Femur (tissue), 1 donor: ENCODE results near the gene LIF.

Experiments
- DNase-seq: peaks from one replicate; pipeline ENCODE4 v3.0.0-alpha.2; 2017

LIF gene

DNA sequence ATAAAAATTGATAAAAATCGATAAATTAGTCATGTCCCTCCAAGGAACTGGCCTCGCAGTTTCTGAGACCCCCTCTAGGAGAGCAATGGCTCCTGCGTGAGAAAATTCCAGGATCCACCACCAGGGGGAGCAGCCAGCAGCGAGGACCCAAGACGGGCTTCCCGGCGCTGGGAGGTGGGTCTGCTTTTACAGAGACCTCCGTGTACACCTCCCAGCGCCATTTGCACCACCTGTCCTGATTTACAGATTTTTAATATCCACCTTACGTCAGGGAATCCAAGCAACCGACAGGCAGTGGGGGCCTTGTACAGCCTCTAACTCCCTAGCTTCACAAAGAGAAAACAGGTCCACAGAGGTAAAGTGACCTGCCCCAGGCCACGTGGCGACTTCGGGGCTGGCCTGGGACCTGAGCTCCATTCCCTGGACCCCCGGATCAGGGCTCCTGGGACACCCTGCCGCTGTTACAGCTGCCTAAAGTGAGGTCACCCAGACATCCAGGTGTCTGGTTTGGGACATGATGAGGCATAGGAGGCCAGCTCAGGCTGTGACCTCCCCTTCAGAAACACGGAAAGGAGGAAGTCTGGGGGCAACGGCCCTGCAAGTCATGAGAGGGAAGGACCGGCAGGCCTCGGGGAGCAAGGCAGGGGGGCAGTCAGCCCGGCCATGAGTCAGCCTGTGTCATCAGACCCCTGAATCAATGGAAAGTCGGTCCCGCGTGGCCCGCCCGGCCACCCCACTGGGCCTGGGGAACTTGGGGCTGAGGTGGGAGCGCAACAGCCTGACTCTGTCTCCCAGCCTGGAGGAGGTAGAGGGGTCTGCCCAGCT is 16.6 kb upstream of the LIF start:
- peak; percentile 85 for DNase-seq

DNA sequence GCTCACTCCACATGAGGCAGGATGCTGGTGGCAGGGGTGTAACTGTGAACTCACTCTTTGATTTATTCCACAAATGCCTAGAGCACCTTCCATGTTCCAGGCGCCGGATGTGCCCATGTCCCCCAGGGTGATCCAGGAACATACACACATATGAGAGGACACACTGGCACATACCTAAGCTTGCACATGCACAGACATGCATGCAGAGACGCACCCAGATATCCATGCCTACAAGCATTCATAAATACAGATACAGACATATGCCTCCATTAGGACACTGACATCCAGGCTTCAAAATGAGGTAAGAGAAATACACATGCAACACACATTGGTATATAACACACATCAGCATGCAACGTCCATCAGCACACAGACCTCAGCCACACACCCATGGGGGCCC is 15.6 kb upstream of the LIF start:
- no peak for DNase-seq

DNA sequence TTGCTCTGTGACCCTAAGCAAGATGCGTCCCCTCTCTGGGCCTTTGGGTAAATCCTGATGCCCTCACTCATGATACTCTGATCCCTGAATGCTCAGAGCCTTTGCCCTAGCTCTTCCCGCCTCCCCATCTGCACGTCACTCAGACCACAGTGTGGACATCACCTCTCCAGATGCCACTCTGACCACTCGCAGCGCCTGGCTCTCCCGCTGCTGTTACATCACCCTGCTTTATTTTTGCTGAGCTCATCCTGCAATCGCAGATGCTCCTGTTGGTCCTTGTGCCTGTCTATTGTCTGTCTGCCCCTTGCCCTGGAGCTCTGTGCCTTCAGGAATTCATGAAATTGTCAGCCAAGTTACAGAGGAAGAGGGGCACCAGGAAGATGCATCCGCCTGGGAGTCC is 14.6 kb upstream of the LIF start:
- DNase-seq: no peak

DNA sequence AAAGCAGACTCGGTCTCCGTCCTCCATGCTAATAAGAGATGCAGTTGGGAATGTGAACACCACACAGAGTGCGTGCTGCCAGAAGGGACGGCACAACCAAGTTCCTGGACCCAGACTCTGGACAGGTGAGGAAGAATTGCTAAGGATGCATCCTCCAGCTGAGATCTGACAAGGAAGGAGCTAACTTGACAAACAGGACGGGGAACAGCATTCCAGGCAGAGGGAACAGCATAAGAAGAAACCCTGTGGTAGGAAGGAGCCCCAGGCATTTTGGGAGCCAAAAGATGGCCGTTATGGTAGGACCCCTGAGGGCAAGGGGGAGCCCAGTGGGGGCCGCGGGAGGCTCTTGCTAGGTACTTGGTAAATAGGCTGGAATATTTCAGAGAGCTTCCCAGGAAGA is 14.1 kb upstream of the LIF start:
- no peak for DNase-seq

DNA sequence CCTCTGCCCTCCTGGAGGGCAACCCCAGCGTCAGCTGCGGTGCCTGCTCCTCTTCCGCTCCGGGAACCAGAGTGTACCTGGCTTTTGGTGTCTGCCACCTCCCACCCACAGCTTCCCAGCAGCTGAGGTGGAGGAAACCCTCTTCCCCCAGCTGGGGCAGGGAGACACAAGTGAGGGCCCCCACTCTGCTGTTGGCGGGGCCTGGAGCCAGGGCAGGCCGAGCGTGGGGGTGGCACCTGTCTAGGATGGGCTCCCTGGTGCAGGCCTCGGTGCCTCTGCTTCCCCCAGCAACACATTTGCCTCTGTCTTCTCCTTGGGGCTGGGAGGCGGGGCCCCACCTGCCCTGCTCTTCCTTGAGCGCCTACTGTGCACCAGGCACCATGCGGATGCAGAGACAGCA is 13.7 kb upstream of the LIF start:
- DNase-seq: no peak

DNA sequence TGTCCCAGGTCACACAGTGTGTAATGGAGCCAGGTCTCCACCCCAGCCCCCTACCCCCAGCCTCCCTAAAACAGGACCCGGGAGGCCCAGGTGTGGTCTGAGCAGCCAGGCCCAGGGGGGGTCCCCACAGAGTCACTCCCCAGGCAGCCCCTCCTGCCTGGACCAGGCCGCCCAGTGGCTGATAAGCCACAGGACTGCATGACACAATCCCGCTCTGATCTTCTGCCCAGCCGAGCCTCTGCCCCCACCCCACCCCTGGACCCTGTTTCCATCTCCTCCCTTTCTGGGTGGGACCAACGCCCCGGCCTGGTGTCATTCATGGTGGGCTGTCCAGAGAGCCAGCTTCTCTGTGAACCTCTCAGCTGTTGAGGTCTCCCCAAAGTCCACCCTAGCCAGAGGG is 7.8 kb upstream of the LIF start:
- no peak for DNase-seq

DNA sequence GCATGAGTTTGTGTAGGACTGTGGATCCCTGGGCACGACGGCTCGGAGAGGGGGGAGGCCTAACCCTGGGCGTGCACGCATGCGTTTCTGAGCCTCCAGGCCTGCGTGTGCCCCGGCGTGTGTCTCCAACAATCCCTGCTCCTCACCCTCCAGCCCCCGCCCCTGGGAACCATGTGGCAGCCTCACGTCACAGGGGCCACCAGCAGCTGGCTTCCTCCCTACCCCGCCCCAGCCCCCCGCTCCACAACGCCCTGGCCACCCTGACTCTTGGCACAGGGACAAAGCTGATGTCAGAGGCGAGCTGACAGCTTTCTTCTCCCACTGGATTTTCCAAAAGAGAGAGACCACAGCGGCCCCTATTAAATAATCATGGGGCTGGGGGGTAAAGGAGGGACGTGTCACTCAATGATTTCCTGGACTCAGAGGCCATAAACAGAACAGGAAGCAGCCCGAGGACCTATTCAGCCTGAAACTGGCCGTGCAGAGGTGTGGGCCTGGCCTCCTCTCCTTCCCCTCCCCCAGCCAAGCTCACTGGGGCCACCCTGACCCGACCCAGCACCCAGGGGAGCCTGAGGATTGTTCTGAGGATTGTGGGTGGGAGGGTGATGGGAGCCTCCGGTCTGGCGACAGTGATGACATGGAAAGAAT is 6.8 kb upstream of the LIF start:
- DNase-seq: peak; percentile 85

DNA sequence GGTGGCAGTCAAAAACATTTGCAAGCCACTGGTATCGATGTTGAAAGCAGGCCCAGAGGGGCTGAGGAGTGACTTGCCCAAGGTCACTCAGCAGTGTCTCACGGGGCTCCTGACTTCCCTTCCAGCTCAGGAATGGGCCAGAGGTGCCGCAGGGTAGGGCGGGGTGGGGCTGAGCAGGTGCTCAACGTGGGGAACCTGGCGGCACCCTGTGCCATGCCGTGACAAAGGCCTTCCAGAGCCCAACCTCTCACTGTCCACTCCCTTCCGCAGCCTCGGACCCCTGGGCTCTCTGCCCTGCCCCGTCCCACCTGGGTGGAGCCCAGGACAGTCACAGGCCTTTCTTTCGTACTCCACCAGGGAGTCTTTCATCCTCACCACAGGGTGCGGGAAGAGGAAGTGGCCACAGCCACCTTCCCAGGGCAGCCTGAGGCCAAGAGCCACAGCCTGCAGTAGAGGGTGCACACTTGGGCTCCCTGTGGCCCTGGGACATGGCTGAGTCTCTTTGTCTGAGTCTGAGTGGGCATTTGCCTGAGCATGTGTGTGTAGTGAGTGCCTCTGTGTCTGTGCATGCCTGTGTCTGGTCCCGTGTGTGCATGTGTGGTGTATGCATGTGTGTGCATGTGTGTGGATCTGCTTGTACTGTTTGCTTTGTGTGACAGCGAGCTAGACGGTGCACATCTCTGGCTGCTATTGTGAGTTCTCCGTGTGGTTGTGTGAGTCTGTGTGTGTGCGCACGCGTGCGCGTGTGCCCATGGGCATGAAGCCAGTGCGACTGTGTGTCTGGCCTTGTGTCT is 6.0 kb upstream of the LIF start:
- no peak for DNase-seq

DNA sequence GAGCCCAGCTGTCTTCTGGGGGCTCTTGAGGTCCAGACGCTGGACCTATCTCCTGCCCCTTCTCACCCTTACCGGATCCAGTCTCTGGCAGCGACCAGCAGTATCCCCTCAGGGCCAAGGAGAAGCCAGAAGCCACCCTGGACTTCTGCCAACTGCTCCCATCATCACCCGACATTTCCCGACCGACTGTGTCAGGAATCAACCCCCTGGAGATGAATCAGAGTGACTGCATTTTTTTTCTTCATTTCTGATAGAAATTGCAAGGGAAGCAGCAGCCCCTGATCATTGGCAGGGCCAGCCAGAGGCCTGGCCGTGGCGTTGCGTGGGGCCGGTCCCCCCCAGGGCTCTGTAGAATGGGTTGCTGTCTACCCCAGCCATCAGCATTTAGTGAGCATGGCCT is 5.2 kb upstream of the LIF start:
- no peak for DNase-seq

DNA sequence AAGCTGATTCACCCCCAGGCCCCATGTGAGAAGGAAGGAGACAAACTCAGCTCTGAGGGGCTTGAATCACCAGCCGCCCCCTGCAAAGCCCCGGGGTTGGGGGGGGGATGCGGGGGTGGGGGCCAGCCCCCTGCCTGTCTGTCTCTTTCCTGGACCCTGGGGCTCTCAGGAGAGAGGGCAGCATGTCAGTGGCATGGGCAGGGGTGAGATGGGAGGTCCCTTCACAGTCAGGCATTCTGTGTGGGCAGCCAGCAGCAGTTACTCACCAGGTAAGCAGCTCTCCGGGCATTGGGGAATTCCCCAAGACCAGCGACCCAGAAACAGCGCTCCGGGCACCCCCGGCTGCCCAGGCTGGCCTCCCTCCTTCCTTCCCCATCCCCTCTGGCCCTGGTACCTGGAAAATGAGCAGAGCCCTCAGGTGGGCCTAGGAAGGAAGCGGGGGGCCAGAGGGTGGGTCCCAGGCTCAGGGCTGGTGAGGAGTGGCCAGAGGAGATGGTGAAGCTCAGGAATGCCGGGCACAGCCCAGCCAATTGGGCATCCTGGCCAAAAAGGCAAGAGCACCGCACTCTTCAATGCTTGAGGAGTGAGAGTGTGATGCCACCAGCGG is 4.2 kb upstream of the LIF start:
- no peak for DNase-seq

DNA sequence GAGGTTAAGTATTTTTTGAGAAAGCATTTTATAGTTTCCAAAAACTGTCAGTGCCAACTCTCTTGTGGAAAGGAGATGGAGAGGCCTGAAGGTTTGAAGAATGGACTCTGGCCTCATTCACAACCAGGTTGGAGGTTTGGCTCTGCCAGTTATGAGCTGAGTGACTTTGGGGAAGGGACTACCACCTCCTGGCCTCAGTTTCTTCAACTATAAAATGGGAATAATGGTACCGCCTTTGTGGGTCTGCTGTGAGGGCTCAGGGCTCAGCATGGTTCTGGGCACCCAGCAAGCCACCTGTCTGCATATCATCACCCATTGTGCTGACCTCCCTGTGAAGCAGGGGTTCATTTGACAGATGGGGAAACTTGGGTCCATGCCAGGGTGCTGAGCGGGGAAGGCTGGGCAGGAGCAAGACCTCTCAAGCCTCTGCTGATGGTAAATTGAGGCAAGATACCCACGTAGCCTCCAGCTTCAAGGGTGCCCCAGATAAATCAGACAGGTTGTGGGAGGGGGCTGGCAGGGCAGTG is 3.5 kb upstream of the LIF start:
- DNase-seq: no peak

DNA sequence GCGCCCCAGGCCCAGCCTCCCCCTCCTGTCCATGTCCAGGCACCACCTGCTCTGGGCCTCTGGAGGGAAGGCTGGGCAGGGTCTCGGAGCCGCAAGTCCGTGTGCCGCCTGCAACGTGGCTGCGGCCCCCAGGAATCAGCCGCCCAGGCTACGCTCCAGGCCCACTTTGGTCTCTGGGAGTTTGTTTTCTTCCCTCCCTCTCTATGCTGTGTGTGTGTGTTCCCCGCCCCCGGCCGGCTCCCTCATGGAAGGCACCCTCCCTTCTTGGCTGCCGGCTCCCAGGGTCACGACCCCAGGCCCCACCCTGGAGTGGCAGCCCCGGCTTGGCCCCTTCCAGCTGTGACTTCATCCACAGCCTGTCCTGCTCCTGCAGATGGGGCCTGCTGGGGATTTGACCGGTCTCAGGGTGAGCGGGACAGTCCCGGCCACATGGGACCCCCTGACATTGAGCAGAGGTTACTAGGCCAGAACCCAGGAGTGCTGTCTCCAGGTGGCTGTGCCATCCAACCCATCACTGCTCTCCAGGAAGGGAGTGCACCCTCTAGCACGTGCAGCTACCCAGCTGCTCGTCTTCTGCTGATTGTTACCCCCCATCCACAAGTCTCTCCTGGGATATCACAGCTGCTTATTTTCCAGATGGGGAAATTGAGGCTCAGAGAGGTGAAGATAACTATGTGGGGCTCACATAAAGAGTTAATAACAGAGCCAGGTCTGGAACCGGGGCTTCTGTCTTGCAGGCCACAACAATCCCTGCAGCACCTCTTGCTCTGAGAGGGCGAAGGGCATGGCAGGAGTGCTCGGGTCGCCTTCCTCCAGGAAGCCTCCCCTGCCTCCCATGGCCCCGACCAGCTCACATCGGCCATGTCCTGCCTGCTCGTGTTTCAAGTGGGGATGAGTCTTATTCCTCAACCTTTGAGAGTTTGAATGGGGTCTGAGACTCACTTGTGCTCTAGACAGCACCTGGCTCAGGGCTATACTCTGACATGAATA is 2.8 kb upstream of the LIF start:
- DNase-seq: peak; percentile 82

DNA sequence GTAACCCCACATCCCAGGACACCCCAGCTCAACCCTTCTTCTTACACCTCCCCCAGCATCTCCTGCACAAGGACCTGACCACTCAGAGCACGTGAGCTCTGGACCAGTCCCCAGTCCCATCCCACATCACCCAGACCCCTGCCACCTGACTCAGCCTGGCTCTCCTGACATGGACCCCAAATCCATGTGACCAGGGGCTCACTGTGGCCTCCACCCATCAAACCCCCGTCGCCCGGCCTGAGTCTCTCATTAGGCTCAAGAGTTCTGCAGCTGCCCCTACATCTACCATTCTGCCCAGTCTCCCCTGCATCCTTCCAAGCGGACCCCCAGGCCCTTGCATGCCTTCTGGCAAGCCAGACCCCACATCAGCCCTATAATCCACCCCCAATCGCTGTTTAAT is 1.9 kb upstream of the LIF start:
- no peak for DNase-seq

DNA sequence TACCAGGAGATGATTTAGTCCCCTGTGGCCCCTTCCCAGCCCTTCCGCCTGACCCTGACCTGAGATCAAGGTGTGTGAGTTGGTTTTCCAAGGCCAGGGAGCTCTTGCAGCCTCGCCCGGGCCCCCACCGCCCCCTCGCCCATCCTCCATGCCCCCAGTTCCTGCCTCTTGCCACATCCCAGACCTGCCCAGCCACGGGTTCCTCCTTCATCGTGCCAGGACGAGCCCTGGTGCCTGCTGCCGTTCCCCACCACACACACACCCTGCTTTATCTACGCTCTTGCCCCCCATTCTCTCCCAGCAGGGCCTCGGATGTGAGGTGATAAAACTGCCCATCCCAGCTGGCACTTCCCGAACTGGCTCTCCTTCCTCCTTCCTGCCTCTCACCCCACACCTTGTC is 1.4 kb upstream of the LIF start:
- no peak for DNase-seq

DNA sequence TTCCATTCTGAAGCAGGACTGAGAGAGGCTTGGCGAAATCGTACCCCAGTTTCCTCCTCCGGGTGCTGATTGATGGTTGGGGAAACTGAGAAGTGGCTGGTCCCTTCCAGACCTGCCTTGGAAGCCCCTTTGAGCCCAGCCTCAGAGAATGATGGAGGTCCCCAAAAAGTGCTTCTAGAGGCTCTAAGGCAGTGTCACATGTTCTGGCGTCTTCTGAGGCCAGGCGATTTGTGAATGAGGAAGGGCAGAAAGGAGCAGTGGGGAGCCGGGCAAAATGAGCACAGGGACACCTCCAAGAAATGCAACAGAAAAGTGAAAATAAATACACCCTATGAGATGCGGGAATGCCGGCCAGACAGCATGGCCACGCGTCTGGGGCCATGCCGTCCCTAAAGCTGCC is 1.0 kb upstream of the LIF start:
- no peak for DNase-seq

DNA sequence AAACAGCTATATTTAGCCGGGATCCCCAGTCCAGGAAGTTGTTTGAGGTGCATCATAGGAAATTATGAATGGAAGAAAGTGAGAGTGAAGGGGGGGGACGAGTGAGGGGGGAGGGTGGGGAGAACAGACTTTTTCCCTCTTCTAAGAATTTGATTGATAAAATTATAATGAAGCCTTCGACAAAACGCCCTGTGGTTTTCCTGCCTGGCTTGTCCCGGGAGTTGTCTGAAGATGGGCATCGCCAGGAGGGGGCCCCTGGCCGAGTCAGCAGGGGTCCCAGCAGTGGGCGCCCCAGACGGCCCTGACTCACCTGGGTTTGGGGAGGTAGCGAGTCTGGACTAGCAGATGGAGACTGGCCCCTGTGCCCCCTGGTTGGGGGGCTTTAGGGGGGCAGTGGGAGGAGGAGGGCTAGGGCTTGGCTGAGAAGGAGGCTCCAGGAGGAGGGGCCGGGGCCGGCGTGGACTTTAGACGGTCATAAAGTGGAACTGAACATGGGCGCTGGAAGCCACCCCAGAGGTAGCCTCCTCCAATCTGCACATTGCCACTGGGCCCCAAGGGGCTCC is 336 bp upstream of the LIF start:
- DNase-seq: no peak

DNA sequence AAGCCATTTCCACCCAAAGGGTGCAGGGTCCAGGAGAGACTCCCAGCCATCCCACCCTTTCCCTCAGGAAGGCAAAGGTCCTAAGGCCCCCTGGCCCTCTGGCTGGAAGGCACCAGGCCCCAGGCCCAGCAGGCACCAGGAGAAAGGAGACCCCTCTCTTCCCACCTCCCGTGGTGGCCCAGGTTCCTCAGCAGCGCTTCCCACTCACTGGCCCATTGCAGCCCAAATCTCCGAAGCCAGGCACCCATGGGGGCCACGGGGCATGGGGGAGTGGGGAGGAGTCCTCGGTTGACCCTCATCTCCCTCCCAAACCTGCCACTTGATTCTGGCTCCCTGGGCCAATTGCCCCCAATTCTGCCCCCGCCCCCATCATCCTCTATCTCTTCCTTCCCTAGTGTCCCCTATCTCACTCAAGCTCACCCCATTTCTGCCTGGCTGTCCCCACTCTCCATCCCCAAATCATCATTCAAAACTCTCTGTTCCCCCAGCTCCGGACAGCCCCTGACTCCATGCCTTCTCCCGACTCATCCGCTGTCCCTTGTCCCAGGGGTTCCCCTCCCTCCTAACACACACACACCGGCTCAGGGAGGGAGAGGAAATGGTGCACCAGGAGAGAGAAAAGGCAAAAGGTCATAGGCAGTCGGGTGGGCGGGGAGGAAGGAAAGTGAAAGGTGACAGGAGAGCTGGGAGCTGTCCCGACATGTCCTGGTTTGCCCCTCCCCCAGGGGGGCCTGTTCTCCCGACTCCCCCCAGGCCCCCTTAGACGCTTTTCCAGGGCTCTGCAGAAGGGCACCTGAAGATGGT is 1.2 kb downstream of the LIF start:
- DNase-seq: no peak

DNA sequence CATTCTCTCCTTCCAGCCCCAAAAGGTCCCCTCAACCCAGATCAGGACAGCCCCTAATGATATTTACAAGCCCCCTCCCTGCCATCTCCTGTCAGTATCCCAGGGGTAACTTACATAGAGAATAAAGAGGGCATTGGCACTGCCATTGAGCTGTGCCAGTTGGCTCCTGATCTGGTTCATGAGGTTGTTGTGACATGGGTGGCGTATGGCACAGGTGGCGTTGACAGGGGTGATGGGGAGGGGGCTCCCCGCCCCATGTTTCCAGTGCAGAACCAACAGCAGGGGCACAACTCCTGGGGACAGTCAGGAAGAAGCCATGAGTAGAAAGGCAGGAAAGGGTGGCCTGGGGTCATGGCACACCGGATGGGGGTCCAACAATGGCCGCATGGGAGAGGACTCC is 1.9 kb downstream of the LIF start:
- no peak for DNase-seq

DNA sequence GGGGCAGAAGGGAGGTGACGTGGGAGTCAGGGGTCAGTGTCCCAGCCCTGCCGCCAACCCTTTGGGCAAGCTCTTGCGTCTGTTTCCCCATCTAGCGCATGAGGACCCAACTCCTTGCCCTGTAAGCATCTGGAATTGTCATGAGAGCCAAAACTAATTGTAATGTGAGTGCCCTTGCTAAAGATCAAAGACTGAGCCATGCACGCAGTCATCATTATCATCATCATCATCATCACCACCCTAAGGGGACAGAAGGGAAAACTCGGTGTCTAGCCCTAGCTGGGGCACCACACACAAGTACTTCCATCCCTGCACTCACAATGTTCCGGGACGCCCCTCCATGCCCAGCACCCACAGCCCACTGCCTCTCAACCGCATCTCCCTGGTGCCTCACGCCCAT is 2.5 kb downstream of the LIF start:
- no peak for DNase-seq

DNA sequence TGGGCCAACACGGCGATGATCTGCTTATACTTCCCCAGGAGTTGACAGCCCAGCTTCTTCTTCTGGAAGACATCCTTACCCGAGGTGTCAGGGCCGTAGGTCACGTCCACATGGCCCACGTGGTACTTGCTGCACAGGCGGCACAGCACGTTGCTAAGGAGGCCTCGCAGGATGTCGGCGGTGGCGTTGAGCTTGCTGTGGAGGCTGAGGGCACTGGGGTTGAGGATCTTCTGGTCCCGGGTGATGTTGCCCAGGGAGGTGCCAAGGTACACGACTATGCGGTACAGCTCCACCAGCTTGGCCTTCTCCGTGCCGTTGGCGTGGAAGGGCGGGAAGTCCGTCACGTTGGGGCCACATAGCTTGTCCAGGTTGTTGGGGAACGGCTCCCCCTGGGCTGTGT is 2.9 kb downstream of the LIF start:
- DNase-seq: no peak
